Astrocyte of the spinal cord (primary cell): Measurements from ENCODE around the gene RPGRIP1.
"Not testable (repeated sequence)": the region's sequence is repeated elsewhere in the genome, so short reads cannot be mapped to it uniquely, and the experiment has no call there.

Experiments
- DNase-seq: peaks from one replicate; pipeline ENCODE4 v3.0.0; 2011; ENCODE audit warnings: low read depth, low spot score
- H3K4me3 ChIP-seq: 2 replicates; pipeline ENCODE4 v1.5.1; 2011; ENCODE audit warnings: low read depth, mild to moderate bottlenecking, low read length, moderate library complexity
- CTCF ChIP-seq: IDR thresholded peaks from 2 replicates; pipeline ENCODE4 v1.5.1; 2012; ENCODE audit warnings: low read depth, mild to moderate bottlenecking, low read length, inconsistent platforms
- in situ Hi-C: cut with HindIII; loops from 2 replicates; pipeline ENCODE4 v1.10.0; 2017; ENCODE audit warnings: low sequenced_read_pairs

Gene RPGRIP1

GRCh38 chr14:21248739-21249411 is 31.0 kb upstream of the RPGRIP1 start:
- no peak for DNase-seq
- no peak overlapping the region for H3K4me3 ChIP-seq
- in situ Hi-C loops, result no loop called here
- no peak for TF ChIP-seq CTCF

- no peak overlapping the region for H3K4me3 ChIP-seq
- no peak for TF ChIP-seq CTCF
- in situ Hi-C loops, result no loop called here
- no peak for DNase-seq
Observed at GRCh38 chr14:21251215-21251614, 28.7 kb upstream of the RPGRIP1 start.

- no peak for DNase-seq
- in situ Hi-C loops, result no loop called here
- H3K4me3 ChIP-seq, result no peak overlapping the region
- no peak for TF ChIP-seq CTCF
Observed at GRCh38 chr14:21252149-21252548, 27.7 kb upstream of the RPGRIP1 start.

- no peak for DNase-seq
- H3K4me3 ChIP-seq, result no peak overlapping the region
- no peak for TF ChIP-seq CTCF
- in situ Hi-C loops, result no loop called here
Observed at GRCh38 chr14:21255385-21256101, 24.3 kb upstream of the RPGRIP1 start.

- in situ Hi-C loops, DNase-seq, H3K4me3 ChIP-seq: not testable (repeated sequence)
Observed at GRCh38 chr14:21256102-21256447, 23.8 kb upstream of the RPGRIP1 start.

- DNase-seq, result no peak
- no peak for TF ChIP-seq CTCF
- no peak overlapping the region for H3K4me3 ChIP-seq
- in situ Hi-C loops, result no loop called here
Observed at GRCh38 chr14:21256539-21257393, 23.1 kb upstream of the RPGRIP1 start.

- TF ChIP-seq CTCF, result no peak
- no peak for DNase-seq
- in situ Hi-C loops, result no loop called here
- H3K4me3 ChIP-seq, result no peak overlapping the region
Observed at GRCh38 chr14:21257394-21257909, 22.4 kb upstream of the RPGRIP1 start.
